Measurements from ENCODE around the gene EDEM1.
"Not testable (repeated sequence)": the region's sequence is repeated elsewhere in the genome, so short reads cannot be mapped to it uniquely, and the experiment has no call there.

EDEM1 gene

GRCh38 chr3:5187156-5187919, at the start of gene EDEM1:
Gene EDEM1, plus strand, starts transcription at chr3:5187707. Its CDS starts 99 bp downstream, at chr3:5187806.
- peak; percentile 91 for DNase-seq (ENCODE audit: low spot score)

GRCh38 chr3:5138214-5138981, 49.1 kb upstream of the EDEM1 start:
- DNase-seq (ENCODE audit: low spot score) = no peak

- DNase-seq (ENCODE audit: low spot score) = no peak
Measured at GRCh38 chr3:5140230-5140621, 47.3 kb upstream of the EDEM1 start.

- DNase-seq (ENCODE audit: low spot score) = no peak
Measured at GRCh38 chr3:5140839-5141238, 46.7 kb upstream of the EDEM1 start.

- DNase-seq (ENCODE audit: low spot score) = no peak
Measured at GRCh38 chr3:5141760-5142159, 45.7 kb upstream of the EDEM1 start.

GRCh38 chr3:5143464-5143863, 44.0 kb upstream of the EDEM1 start:
- no peak for DNase-seq (ENCODE audit: low spot score)

- no peak for DNase-seq (ENCODE audit: low spot score)
Measured at GRCh38 chr3:5144316-5144994, 43.1 kb upstream of the EDEM1 start.

DNA sequence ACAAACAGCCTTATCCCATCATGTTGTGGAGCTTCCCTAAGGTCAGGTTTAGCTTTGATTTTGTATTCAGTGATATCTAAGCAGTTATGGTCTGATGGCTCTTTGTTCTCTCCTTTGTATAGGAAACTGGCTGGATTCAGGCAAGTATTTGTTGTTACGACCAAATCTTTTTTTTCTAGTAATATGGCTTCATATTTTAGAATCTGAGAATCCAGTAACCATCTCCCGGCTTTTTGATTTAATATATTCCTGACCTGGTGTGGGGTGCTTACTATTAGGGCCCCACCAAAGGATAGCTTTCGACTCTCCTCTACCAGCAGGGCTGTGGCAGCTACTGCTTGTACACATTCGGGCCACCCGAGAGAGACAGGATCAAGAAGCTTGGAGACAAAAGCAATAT, 42.4 kb upstream of the EDEM1 start:
- no peak for DNase-seq (ENCODE audit: low spot score)

- DNase-seq (ENCODE audit: low spot score) = not testable (repeated sequence)
Measured at GRCh38 chr3:5147152-5147551, 40.4 kb upstream of the EDEM1 start.

- DNase-seq (ENCODE audit: low spot score) = no peak
Measured at GRCh38 chr3:5149306-5149880, 38.1 kb upstream of the EDEM1 start.

DNA sequence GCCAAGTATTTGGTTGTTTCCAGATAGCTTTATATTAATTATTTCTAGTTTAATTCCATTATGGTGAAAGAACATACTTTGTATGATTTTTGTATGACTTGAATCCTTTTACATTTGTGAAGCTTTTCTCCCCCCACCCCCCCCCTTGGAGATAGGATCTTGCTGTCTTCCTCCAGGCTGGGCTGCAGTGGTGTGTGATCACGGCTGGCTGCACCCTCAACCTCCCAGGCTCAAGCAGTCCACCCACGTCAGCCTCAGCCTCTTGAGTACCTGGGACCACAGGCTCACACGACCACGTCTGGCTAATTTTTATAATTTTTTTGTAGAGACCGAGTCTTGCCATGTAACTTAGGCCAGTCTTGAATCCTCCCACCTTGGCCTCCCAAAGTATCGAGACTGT, 35.9 kb upstream of the EDEM1 start:
- no peak for DNase-seq (ENCODE audit: low spot score)

- no peak for DNase-seq (ENCODE audit: low spot score)
Measured at GRCh38 chr3:5153074-5153473, 34.4 kb upstream of the EDEM1 start.

- DNase-seq (ENCODE audit: low spot score) = no peak
Measured at GRCh38 chr3:5155241-5155640, 32.3 kb upstream of the EDEM1 start.

DNA sequence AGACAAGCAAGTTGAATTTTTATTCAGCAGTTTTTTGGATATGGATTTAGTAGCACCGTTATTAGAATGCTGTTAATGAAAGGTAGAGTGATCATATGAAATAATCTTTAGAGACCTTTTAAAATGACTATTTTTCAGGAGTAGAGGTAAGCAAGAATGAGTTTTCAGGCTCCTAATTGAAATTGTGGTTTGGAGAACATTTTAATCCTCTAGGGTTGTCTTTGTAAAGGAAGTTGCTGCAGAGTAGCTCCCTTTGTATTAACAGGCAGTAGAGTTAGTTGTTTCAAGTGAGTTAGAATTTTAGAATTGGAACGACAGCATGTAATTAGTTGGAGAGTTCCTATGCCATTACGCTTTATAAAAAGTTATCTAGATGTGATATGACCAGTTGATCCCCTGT, 27.2 kb upstream of the EDEM1 start:
- no peak for DNase-seq (ENCODE audit: low spot score)

GRCh38 chr3:5160940-5161858, 26.3 kb upstream of the EDEM1 start:
- no peak for DNase-seq (ENCODE audit: low spot score)

DNA sequence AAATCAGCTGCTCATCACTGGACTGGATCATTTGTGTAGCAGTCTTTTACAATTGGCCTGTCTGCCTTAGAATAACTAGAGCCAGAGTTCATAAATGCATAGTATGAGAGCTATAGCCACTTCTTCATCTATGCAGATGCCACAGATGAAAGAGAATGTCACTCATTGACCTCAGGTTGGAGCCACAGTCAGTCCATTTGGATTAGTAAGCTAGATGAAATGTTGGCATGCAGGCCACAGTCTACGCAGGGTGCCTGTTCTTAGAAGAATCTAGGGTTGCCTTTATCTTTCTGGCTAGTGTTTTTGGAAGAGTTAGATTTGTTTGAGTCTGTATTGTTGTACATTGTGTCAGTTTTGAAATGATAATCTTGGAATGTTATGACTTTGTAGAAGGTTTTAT, 25.4 kb upstream of the EDEM1 start:
- no peak for DNase-seq (ENCODE audit: low spot score)

DNA sequence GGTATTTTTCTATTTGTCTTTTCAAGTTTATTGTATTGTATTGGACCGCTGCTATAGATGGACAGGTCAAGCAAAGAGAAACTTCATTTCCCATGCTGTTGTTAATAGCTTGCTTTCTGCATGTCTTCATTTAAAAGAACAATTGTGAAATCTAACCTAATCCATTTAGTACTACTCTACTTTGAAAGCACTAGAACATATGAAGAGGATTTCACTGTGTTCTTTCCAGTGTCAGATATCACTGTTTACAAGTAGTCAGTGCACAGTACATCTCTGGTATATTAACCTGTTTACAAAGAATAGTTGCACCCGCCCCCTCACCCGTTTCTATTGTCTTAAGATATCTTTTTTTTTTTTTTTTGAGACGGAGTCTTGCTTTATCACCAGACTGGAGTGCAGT, 21.8 kb upstream of the EDEM1 start:
- no peak for DNase-seq (ENCODE audit: low spot score)

DNA sequence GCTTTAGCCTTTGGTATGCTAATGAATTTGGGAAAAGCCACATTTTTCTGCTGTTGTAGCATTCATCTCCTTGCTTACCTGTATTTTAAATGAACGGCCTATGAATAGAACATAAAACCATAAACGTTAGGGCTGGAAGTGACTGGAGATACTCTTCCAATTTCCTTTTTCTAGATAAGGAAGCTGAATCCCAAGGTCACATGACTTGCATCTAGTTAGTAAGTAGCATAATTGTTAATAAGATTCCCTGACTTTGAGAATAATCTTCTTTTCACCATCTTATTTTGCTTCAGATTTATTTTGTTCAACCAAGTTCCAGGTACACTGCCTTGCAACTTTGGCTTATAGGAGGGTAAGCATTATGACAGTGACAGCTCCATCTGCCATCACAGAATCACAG, 20.7 kb upstream of the EDEM1 start:
- no peak for DNase-seq (ENCODE audit: low spot score)

DNA sequence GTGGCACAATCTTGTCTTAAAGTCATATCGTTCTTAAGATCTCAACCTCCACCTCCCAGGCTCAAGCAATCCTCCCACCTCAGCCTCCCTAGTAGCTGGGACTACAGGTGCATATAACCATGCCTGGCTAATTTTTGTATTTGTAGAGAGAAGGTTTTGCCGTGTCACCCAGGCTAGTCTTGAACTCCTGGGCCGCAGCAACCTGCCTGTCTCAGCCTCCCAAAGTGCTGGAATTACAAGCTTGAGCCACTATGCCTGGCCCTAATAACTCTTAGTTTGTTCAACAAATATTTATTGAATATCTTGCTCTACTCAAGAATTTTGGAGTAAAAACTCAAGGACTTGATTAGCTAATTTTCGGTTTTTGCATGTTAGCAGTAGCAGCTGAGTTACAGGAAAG, 19.4 kb upstream of the EDEM1 start:
- DNase-seq (ENCODE audit: low spot score) = no peak

DNA sequence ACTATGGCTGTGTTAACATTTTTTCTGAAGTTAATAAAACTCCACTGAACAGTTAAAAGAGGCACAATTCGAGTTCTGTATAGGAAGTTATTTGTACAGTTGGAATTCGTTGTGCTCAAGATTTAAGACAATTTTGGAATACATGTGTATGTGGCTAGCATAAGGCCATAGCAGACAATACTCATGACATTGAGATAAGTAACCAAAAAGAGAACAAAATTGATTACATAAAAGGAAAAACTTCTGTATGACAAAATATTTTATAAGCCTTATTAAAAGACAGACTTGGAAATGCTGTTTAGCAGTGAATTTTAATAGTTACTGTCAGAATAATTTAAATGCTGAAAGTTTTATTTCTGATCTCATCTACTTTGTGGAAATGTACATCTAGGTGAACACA, 17.7 kb upstream of the EDEM1 start:
- DNase-seq (ENCODE audit: low spot score) = no peak

- DNase-seq (ENCODE audit: low spot score) = no peak
Measured at GRCh38 chr3:5170975-5171374, 16.5 kb upstream of the EDEM1 start.

DNA sequence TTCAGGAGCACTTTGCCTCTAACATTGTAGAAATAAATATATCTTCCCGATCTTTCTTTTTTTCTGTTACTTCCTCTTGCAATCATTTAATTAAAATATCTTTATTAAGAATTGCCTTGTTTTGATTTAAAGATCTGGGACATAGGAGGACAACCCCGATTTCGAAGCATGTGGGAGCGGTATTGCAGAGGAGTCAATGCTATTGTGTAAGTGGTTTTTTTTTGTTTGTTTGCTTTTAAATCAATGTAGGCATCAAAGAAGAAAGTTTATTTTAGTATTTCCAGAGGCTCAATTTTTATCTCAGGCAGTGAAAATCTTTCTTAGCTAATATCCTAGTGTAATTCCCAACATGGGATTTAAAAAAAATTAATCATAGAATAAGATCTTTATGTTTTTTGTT, 15.5 kb upstream of the EDEM1 start:
- no peak for DNase-seq (ENCODE audit: low spot score)
